ENCODE results near the gene VASH2.

DNA sequence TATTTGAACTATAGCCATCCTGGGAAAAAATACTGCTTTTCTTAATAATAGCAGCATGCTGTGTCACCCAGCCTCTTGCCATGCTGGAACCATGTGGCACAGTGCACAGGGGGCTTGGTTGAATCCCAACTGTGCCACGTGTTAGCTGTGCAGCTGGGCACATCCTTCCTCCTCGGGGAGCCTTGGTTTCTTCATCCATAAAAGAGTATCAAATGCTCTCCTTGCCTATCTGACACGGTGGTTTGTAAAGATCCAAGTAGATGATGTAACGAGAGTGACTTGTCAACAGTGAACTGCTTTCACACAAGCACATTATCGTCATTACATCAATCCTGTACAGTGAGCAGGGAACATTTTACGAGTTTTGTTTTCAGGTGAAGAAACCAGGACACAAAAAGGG lies 24.4 kb downstream of the VASH2 start:
- TF ChIP-seq, protein P1, sequence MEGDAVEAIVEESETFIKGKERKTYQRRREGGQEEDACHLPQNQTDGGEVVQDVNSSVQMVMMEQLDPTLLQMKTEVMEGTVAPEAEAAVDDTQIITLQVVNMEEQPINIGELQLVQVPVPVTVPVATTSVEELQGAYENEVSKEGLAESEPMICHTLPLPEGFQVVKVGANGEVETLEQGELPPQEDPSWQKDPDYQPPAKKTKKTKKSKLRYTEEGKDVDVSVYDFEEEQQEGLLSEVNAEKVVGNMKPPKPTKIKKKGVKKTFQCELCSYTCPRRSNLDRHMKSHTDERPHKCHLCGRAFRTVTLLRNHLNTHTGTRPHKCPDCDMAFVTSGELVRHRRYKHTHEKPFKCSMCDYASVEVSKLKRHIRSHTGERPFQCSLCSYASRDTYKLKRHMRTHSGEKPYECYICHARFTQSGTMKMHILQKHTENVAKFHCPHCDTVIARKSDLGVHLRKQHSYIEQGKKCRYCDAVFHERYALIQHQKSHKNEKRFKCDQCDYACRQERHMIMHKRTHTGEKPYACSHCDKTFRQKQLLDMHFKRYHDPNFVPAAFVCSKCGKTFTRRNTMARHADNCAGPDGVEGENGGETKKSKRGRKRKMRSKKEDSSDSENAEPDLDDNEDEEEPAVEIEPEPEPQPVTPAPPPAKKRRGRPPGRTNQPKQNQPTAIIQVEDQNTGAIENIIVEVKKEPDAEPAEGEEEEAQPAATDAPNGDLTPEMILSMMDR (IDR thresholded peaks at IDR 0.05): no peak
- TF ChIP-seq EP300 (IDR thresholded peaks at IDR 0.05): no peak
